Frontal cortex (tissue), 4 donors: ENCODE data around the gene EXOSC5. TPM values are rescaled to one million over a fixed set of nuclear protein-coding genes. Genes with fewer than 3 reads are reported as not detected.
A peak's percentile ranks its signal among the peaks of the same experiment; 100 is the strongest.
"Not testable (repeated sequence)": the region's sequence is repeated elsewhere in the genome, so short reads cannot be mapped to it uniquely, and the experiment has no call there.

Source experiments
- DNase-seq, 2 donors: peaks; one replicate each; pipeline ENCODE4 v3.0.0; 2012; ENCODE audit warnings: low spot score in 2 of 2
- FAIRE-seq: peaks from 2 replicates; lab custom pipeline; 2012; peaks lifted over from hg19 to GRCh38; lab: Jason Lieb, UNC
- small RNA-seq: library from RNA; depleted of rRNA; stranded (forward); fragments of <200 nt; gene quantifications from one replicate; pipeline ENCODE3, GENCODE V24; 2014
- total RNA-seq: library from RNA; depleted of rRNA; stranded (reverse); fragments of >200 nt; gene quantifications from one replicate; pipeline ENCODE4 v1.2.3, GENCODE V29; 2014
- donor health status: control.
- donor health status: control.
- donor health status: control.

The EXOSC5 gene
- total RNA-seq, 1 donor from 2014 or later: 14.7 TPM

DNA sequence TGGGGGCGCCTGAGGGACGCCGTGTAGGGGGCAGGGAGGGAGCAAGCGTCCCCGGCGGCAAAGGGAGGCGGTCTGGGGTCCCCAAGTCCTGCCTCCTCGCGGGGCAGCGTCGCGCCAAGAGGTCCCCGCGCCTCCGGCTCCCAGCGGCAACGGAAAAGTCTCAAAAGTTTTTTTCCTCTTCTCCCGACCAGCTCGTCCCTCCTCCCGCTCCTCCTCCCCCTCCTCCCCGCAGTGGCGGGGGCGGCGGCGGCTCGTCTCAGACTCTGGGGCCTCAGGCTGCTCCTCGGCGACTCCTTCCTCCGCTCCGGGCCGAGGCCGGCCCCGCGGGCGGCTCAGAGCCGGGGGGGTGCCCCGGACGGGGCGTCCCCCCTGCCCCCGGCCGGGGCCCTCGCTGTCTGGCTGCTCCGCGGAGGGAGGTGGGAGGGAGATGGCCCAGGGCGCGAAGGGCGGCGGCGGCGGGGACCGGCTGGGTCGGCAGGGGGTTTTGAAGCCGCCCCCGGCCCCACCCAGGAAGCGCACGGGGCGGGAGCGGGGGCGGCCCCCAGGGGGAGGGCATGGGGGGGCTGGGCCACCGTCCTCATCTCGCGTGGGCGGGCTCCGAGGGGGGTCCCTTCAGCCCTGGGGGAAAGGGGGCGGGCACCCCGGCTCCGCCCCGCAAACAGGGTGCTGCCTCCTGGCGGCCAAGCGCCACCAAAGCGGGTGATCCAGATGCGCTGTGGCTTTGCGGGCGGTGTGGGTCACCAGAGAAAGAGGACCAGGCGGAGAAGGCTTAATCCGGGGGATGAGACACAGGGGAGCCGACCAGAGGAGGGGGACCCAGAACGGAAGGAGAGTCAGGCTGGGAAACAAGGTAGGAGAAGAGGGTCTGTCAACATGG lies 43.5 kb downstream of the EXOSC5 start, which contains the start of gene TGFB1:
TGFB1 (minus strand) TSS at position 457 of the 877 bp plus-strand sequence. CDS start 878 bp downstream, outside the sequence.
- no peak for FAIRE-seq
- peak; percentile 82 to 93 for DNase-seq

DNA sequence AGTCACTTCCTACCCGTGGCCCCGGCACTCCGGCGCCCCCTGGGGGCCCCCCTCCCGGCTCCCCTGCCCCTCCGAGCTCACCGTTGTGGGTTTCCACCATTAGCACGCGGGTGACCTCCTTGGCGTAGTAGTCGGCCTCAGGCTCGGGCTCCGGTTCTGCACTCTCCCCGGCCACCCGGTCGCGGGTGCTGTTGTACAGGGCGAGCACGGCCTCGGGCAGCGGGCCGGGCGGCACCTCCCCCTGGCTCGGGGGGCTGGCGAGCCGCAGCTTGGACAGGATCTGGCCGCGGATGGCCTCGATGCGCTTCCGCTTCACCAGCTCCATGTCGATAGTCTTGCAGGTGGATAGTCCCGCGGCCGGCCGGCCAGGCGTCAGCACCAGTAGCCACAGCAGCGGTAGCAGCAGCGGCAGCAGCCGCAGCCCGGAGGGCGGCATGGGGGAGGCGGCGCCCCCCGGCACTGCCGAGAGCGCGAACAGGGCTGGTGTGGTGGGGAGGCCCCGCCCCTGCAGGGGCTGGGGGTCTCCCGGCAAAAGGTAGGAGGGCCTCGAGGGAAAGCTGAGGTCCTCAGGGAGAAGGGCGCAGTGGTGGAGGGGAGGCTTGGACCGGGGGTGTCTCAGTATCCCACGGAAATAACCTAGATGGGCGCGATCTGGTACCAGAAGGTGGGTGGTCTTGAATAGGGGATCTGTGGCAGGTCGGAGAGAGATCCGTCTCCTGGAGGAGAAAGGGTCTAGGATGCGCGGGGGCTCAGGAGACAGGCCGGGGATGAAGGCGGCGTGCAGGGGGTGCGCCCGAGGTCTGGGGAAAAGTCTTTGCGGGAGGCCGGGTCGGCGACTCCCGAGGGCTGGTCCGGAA lies 44.3 kb downstream of the EXOSC5 start:
- DNase-seq: peak in 1 of 2 donors; percentile 66
- FAIRE-seq: no peak

DNA sequence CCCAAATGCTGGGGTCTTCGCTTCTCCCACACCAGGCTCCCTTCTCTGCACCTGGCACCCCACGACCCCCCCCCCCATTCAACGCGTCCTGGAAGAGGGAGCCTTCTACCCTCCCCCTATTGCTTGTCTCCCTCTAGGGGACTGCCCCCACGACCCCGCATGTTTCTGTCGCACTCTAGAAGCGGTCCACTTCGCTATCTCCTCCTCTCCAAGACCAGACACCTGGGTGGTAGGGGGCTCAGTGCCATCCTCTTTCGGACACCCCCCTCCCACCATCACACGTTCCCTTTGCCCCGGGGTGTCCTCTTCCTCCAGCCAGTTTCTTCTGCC lies 44.9 kb downstream of the EXOSC5 start:
- FAIRE-seq (no peak), DNase-seq (no peak)

DNA sequence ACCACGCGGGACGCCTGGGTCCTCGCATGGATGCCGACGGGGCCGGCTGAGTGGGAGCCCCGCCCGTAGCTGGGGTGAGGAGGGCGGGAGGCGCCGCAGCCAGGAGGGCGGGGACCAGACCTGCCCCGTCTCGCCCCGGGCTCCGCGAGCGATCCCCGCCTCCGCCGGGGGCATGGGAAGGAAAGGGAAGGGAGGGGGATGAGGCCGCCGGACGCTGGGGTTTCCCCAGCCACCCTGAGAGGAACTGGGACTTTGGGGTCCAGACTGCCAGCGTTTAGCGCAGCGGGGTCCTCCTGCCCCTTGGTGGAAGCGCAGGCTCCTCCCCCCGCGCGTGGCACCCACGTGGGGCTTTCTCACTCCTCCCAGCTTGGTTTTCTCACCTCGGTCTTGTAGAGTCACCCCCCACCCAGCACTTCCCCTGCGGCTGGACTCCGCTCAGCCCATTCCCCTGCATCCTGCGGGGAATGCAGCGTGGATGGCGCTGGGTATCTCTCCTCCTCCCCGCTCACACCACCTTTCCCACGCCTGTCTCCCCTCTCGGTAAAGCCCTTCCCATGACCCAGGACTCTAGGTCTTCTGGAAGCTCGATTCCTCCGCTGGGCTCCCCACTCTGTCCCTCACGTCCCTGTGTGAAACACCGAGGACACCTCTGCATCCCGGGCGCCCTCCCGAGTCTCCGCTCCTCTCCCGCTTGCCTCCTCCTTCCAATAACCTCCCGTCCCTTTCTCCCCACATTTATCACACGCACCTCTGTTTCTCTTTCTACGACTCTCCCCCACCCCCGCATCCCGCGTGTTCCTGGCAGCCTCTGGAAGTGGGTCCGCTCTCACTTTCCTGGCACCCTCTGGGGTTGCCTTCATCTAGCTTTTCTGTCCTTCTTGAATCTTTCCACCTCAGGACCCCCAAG lies 45.6 kb downstream of the EXOSC5 start:
- FAIRE-seq (no peak), DNase-seq (peak; percentile 60 to 73)

DNA sequence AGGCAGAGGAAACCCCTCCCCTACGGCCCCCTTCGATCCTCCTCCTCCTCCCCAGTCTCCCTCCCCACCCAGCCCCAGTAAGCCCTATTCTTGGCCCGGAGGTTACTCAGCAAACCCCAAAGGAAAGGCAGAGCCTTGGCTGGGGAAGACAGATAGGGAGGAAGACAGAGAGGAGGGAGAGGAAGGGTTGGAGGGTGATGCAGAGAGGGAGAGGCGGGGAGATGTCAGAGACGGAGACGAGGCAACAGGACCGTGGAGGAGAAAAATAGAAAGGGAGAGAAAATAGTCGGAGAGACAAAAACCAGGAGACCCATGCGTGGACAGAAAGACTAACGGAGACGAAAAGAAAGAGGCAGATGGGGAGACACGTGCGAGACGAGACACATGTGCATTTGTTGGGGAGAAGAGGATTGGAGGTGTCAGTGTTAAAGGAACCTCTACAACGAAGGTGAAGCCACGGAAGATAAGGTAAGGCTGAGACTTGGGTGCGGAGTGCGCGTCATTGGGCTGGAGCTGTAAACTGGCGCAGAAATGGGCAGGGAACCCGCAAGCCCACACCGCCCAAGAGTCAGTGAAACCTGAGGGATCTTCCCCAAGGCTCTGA lies 46.3 kb downstream of the EXOSC5 start:
- DNase-seq (no peak), FAIRE-seq (no peak)

DNA sequence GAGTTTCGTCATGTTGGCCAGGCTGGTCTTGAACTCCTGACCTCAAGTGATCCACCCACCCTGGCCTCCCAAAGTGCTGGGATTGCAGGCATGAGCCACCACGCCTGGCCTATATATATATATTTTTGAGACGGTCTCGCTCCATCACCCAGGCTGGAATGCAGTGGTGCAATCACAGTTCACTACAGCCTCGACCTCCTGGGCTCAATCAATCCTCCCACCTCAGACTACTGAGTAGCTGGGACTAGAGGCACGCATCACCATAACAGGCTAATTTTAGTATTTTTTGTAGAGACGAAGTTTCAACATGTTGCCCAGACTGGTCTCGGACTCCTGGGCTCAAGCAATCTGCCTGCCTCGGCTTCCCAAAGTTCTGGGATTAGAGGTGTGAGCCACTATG lies 50.2 kb downstream of the EXOSC5 start:
- FAIRE-seq: not testable (repeated sequence)

DNA sequence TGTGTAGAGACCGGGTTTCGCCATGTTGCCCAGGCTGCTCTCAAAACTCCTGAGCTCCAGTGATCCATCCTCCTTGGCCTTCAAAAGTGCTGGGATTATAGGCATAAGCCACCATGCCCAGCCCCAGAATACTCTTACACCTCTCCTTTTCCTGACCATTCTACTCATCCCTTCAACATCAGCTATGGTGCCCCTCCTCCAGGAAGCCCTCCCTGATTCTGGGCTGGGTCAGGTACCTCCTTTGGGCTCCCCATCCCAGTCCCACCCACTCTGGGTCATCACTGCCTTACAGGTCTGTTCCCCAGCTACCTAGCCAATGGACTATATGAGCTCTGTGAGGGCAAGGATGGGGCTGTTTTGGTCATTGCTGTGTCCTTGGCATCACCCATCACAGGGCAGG lies 53.0 kb downstream of the EXOSC5 start:
- DNase-seq (no peak), FAIRE-seq (no peak)

More for the DNA sequence above, 50.2 kb downstream of the EXOSC5 start:
- not testable (repeated sequence) for DNase-seq

DNA sequence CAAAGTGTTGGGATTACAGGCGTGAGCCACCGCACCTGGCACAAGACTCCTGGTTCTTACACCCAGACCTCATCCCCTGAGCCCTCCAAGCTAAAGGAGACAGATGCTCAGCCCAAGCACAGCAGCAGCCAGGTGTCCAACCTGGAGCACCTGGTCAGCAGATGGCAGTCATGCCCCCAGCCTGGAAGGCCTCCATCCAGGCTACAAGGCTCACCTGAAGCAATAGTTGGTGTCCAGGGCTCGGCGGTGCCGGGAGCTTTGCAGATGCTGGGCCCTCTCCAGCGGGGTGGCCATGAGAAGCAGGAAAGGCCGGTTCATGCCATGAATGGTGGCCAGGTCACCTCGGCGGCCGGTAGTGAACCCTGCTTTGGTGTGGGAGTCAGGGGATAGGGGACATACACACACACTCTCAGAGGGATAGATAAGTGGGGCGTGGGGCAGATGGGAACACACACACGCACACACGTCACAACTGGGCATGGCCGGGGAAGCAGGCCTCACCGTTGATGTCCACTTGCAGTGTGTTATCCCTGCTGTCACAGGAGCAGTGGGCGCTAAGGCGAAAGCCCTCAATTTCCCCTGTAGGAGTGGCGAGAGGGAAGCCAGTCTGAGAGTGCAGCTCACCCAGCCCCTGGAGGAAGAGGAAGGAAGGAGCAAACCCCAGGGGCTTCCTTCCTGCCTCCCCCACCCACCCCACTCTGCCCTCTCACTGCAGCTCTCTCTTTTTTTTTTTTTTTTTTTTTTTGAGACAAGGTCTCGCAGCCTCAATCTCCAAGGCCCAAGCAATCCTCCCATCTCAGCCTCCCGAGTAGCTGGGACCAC lies 55.3 kb downstream of the EXOSC5 start:
- no peak for FAIRE-seq
- DNase-seq: no peak

DNA sequence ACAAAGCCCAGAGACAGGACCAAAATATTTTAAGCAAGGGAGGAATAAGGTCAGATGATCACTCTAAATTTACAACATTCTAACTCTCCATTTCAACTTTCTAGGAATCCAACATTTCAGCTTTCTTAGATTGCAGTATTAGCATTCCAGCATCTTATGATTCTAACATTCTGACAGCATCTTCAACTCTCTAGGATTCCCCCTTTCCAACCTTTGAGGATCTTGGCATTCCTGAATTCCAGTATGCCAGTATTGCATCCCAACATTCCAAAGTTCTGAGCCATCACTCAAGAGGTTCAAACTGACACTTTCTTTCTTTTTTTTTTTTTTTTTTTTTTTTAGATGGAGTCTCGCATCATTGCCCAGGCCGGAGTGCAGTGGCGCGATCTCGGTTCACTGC lies 57.2 kb downstream of the EXOSC5 start:
- DNase-seq (no peak), FAIRE-seq (no peak)

Small RNA genes within 50 kb of the gene (small RNA-seq; reads per million reads assigned to genes)
- gene RF00017: not detected

Other genes starting within 250 kb of the EXOSC5 start
- 0.41 TPM for gene CYP2S1, start 204.1 kb downstream of the EXOSC5 start, total RNA-seq
- 4.9 TPM for gene AXL, start 178.1 kb downstream of the EXOSC5 start, total RNA-seq
- 51.8 TPM for gene HNRNPUL1, start 133.0 kb downstream of the EXOSC5 start, total RNA-seq
- 4.1 TPM for gene CCDC97, start 87.2 kb downstream of the EXOSC5 start, total RNA-seq
- gene TGFB1, start 43.4 kb downstream of the EXOSC5 start, total RNA-seq: 0.41 TPM
- 5.3 TPM for gene B9D2, start 33.2 kb downstream of the EXOSC5 start, total RNA-seq
- gene TMEM91, start 20.8 kb downstream of the EXOSC5 start, total RNA-seq: 6.5 TPM
- 28.1 TPM for gene BCKDHA, start 459 bp upstream of the EXOSC5 start, total RNA-seq
- gene B3GNT8, start 30.0 kb upstream of the EXOSC5 start, total RNA-seq: 2.0 TPM
- gene DMAC2, start 42.6 kb upstream of the EXOSC5 start, total RNA-seq: 15.5 TPM
- gene ERICH4, start 45.8 kb upstream of the EXOSC5 start, total RNA-seq: not detected
- 1.2 TPM for gene CEACAM21, start 178.8 kb upstream of the EXOSC5 start, total RNA-seq
- not detected for gene CEACAM4, start 229.7 kb upstream of the EXOSC5 start, total RNA-seq